Progenitor cell of endocrine pancreas (in vitro differentiated cells): ENCODE measurements around the gene MICU2. TPM values are rescaled to one million over a fixed set of nuclear protein-coding genes. Genes with fewer than 3 reads are reported as not detected.

Source experiments
- DNase-seq: peaks from one replicate; pipeline ENCODE4 v3.0.0; 2021; ENCODE audit warnings: low spot score; ENCODE audit not compliant: unreplicated experiment
- H3K27ac Mint-ChIP-seq: 2 replicates; pipeline ENCODE4 v1.8.0; 2021; ENCODE audit warnings: mild to moderate bottlenecking, moderate library complexity, mixed read lengths
- H3K27me3 Mint-ChIP-seq: 2 replicates; pipeline ENCODE4 v1.8.0; 2021; ENCODE audit warnings: mixed read lengths
- H3K36me3 Mint-ChIP-seq: 2 replicates; pipeline ENCODE4 v1.8.0; 2022; ENCODE audit warnings: mixed read lengths; ENCODE audit not compliant: insufficient read depth
- H3K4me1 Mint-ChIP-seq: 2 replicates; pipeline ENCODE4 v1.8.0; 2021; ENCODE audit warnings: low read depth, mixed read lengths
- H3K4me3 Mint-ChIP-seq: 2 replicates; pipeline ENCODE4 v1.8.0; 2021; ENCODE audit warnings: low read depth, mild to moderate bottlenecking, moderate library complexity, mixed read lengths
- H3K9me3 Mint-ChIP-seq: 2 replicates; pipeline ENCODE4 v1.8.0; 2021; ENCODE audit warnings: low read depth, mixed read lengths
- total RNA-seq: library from RNA; stranded (reverse); gene quantifications from 2 replicates; pipeline ENCODE4 v1.2.1, GENCODE V29; 2021
- TF ChIP-seq, protein P1 (sequence below): fragments of 200-600 bp; sonication (generic); IDR thresholded peaks from one replicate; pipeline ENCODE4 v1.5.0; 2021; ENCODE audit warnings: antibody characterized with exemption, mild to moderate bottlenecking; ENCODE audit not compliant: unreplicated experiment

MICU2 gene
- total RNA-seq, 1 donor from 2014 or later = 45.3 TPM

- Mint-ChIP-seq H3K9me3 (peaks cover 7% of the 10 kb centered on the region), H3K4me3 (no peak overlapping the region), H3K36me3 (peaks cover 18% of the 10 kb centered on the region), H3K4me1 (peaks cover 5% of the 10 kb centered on the region), H3K27ac (no peak overlapping the region), H3K27me3 (no peaks in the 10 kb centered on the region)
- DNase-seq = no peak
- TF ChIP-seq, protein P1, sequence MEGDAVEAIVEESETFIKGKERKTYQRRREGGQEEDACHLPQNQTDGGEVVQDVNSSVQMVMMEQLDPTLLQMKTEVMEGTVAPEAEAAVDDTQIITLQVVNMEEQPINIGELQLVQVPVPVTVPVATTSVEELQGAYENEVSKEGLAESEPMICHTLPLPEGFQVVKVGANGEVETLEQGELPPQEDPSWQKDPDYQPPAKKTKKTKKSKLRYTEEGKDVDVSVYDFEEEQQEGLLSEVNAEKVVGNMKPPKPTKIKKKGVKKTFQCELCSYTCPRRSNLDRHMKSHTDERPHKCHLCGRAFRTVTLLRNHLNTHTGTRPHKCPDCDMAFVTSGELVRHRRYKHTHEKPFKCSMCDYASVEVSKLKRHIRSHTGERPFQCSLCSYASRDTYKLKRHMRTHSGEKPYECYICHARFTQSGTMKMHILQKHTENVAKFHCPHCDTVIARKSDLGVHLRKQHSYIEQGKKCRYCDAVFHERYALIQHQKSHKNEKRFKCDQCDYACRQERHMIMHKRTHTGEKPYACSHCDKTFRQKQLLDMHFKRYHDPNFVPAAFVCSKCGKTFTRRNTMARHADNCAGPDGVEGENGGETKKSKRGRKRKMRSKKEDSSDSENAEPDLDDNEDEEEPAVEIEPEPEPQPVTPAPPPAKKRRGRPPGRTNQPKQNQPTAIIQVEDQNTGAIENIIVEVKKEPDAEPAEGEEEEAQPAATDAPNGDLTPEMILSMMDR = no peak
These were observed 57.6 kb downstream of the MICU2 start for GRCh38 chr13:21546372-21546771.

DNA sequence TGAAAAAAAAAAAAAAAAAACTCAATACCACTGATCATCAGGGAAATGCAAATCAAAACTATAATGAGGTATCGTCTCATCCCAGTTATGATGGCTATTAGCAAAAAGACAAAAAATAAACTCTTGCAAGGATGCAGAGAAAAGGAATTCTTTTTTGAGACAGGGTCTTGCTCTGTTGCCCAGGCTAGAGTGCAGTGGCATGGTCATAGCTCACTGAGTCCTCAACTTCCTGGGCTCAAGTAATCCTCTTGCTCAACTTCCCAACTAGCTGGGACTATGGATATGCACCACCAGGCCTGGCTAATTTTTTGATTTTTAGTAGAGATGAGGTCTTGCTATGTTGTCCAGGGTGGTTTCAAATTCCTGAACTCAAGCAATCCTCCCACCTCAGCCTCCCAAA, 59.5 kb downstream of the MICU2 start:
- no peak for DNase-seq
- H3K4me1 Mint-ChIP-seq = peaks cover 11% of the 10 kb centered on the region
- peaks cover 4% of the 10 kb centered on the region for H3K9me3 Mint-ChIP-seq
- no peaks in the 10 kb centered on the region for H3K27me3 Mint-ChIP-seq
- H3K4me3 Mint-ChIP-seq = no peak overlapping the region
- H3K36me3 Mint-ChIP-seq = peaks cover 16% of the 10 kb centered on the region
- H3K27ac Mint-ChIP-seq = no peak overlapping the region
- TF ChIP-seq, protein P1 = no peak

- peaks cover 25% of the 10 kb centered on the region for H3K36me3 Mint-ChIP-seq
- peaks cover 4% of the 10 kb centered on the region for H3K9me3 Mint-ChIP-seq
- no peak for DNase-seq
- no peaks in the 10 kb centered on the region for H3K27me3 Mint-ChIP-seq
- no peak overlapping the region for H3K27ac Mint-ChIP-seq
- TF ChIP-seq, protein P1 = no peak
- peaks cover 11% of the 10 kb centered on the region for H3K4me1 Mint-ChIP-seq
- no peak overlapping the region for H3K4me3 Mint-ChIP-seq
These were observed 61.4 kb downstream of the MICU2 start for GRCh38 chr13:21542563-21542962.

DNA sequence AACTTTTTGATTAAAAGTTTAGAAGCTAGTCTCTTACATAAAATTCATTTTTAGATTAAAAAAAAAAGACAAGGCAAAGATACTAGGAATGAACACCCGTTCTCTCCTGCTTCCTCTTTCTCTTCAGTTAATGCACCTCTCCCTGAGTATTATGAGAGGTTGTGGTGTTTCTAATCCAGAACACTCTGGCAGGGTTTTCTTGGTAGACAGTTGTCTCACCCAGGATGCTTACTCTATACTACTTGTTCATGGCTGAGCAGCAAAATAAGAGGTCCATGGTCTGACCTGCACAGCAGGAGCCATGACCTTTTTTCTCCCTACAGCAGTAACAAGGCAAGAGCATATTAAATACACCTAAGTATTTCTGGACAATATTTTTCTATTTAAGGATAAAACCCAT, 62.0 kb downstream of the MICU2 start:
- no peak overlapping the region for H3K4me3 Mint-ChIP-seq

DNA sequence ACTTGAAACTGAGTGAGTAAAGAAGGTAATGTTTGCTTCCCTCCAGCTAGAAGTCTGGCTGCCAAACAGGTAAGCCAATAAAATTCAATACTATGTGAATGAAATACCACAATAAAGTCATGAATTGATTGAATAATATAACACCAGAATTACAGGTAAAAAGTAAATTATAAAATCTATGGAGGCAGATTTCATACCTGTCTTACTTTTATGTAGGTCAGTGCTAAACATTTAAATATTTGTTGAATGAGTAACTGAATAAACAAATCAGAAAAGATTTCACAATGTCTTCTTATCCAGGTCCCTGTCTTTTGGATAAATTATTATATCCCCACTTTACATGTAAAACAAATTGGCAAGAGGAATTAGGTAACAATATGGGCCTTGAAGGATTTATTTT, 62.7 kb downstream of the MICU2 start:
- peaks cover 4% of the 10 kb centered on the region for H3K9me3 Mint-ChIP-seq

More for the DNA sequence above, 62.0 kb downstream of the MICU2 start:
- Mint-ChIP-seq H3K4me1 (peaks cover 11% of the 10 kb centered on the region), H3K27ac (peak overlapping the region; percentile 74), H3K27me3 (no peaks in the 10 kb centered on the region), H3K9me3 (peaks cover 4% of the 10 kb centered on the region), H3K36me3 (peaks cover 28% of the 10 kb centered on the region)
- TF ChIP-seq, protein P1 = no peak
- DNase-seq = no peak

More for the DNA sequence above, 62.7 kb downstream of the MICU2 start:
- Mint-ChIP-seq H3K36me3 (peaks cover 33% of the 10 kb centered on the region), H3K27me3 (no peaks in the 10 kb centered on the region), H3K4me3 (no peak overlapping the region), H3K27ac (no peak overlapping the region), H3K4me1 (peaks cover 11% of the 10 kb centered on the region)
- DNase-seq = no peak
- TF ChIP-seq, protein P1 = no peak
